Upper lobe of left lung (tissue), 4 donors: Measurements from ENCODE around the gene SYNJ2.

Source experiments
- POLR2A ChIP-seq, 4 donors: fragments of 450-650 bp; IDR thresholded peaks; one replicate each; pipeline ENCODE4 v1.5.1; 2016 to 2017; ENCODE audit warnings: antibody characterized with exemption in 4 of 4, mild to moderate bottlenecking in 2 of 4
- TF ChIP-seq, protein P1 (sequence below), 6 experiments: fragments of 450-650 bp in 4 of 6; fragments of 200-600 bp in 2 of 6; sonication (generic) in 2 of 6; IDR thresholded peaks; one replicate each; pipeline ENCODE4 v1.5.1; 2016 to 2019; ENCODE audit warnings: antibody characterized with exemption in 6 of 6

DNA sequence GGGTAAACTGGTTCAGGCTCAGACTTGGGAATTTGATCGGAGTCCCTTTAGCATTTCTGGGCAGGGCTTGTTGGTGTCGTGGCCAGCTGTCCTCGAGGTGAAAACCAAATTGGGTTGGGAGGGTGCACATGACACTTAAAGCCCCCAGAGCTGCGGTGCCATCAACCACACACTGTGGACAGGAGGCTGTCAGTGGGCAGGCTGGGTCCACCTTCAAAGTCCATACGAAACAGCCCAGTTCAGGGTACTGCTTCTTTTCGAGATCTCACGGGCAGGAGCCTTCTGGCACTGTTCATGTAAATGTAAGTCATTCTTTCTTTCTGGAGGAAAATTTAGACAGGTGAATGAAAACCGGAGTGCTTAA is 7.0 kb downstream of the SYNJ2 start:
- TF ChIP-seq, protein P1, sequence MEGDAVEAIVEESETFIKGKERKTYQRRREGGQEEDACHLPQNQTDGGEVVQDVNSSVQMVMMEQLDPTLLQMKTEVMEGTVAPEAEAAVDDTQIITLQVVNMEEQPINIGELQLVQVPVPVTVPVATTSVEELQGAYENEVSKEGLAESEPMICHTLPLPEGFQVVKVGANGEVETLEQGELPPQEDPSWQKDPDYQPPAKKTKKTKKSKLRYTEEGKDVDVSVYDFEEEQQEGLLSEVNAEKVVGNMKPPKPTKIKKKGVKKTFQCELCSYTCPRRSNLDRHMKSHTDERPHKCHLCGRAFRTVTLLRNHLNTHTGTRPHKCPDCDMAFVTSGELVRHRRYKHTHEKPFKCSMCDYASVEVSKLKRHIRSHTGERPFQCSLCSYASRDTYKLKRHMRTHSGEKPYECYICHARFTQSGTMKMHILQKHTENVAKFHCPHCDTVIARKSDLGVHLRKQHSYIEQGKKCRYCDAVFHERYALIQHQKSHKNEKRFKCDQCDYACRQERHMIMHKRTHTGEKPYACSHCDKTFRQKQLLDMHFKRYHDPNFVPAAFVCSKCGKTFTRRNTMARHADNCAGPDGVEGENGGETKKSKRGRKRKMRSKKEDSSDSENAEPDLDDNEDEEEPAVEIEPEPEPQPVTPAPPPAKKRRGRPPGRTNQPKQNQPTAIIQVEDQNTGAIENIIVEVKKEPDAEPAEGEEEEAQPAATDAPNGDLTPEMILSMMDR (IDR thresholded peaks at IDR 0.05), result no peak
- no peak for TF ChIP-seq POLR2A (IDR thresholded peaks at IDR 0.05)
